Thyroid gland (tissue), 4 donors: ENCODE measurements around the gene DENND4C. TPM values are rescaled to one million over a fixed set of nuclear protein-coding genes. Genes with fewer than 3 reads are reported as not detected.
"Not testable (repeated sequence)": the region's sequence is repeated elsewhere in the genome, so short reads cannot be mapped to it uniquely, and the experiment has no call there.

ENCODE experiments used
- DNase-seq, 2 donors: peaks; one replicate each; pipeline ENCODE4 v3.0.0-alpha.2; 2019
- H3K27ac ChIP-seq, 3 donors: fragments of 200-600 bp; sonication (generic); 1 replicate in 2 of 3; 2 replicates in 1 of 3; pipeline ENCODE4 v1.5.1; 2016 to 2019; ENCODE audit warnings: mild to moderate bottlenecking in 1 of 3, moderate library complexity in 1 of 3
- H3K27me3 ChIP-seq: fragments of 200-600 bp; sonication (generic); one replicate; pipeline ENCODE4 v1.5.1; 2019
- H3K36me3 ChIP-seq, 2 donors: fragments of 200-600 bp; sonication (generic); one replicate each; pipeline ENCODE4 v1.5.1; 2016 to 2019
- H3K4me1 ChIP-seq, 2 donors: fragments of 200-600 bp; sonication (generic); one replicate each; pipeline ENCODE4 v1.5.1; 2017 to 2019
- H3K4me3 ChIP-seq, 3 donors: fragments of 200-600 bp; sonication (generic); replicated peaks in 1 of 3; 1 replicate in 2 of 3; 2 replicates in 1 of 3; pipeline ENCODE4 v1.5.1; 2016; ENCODE audit warnings: mild to moderate bottlenecking in 1 of 3
- H3K9me3 ChIP-seq: fragments of 200-600 bp; sonication (generic); one replicate; pipeline ENCODE4 v1.5.1; 2017
- CTCF ChIP-seq, 6 experiments: fragments of 200-600 bp in 3 of 6; fragments of 450-650 bp in 3 of 6; sonication (generic) in 3 of 6; IDR thresholded peaks; one replicate each; pipeline ENCODE4 v1.5.1; 2016 to 2019; ENCODE audit warnings: antibody characterized with exemption in 6 of 6, mild to moderate bottlenecking in 2 of 6, inconsistent platforms in 1 of 6, moderate library complexity in 1 of 6
- POLR2A ChIP-seq, 2 donors: fragments of 450-650 bp; IDR thresholded peaks; one replicate each; pipeline ENCODE4 v1.6.1; 2017; ENCODE audit warnings: antibody characterized with exemption in 2 of 2, mild to moderate bottlenecking in 2 of 2, moderate library complexity in 1 of 2
- WGBS, 2 donors: methylation state at CpG; one replicate each; pipeline ENCODE4 v1.1.5; 2017; 5-methylcytosine and 5-hydroxymethylcytosine counted together
- intact Hi-C: fragments of 100-400 bp; cut with DNase I; formaldehyde crosslinking; loops from one replicate; pipeline ENCODE4 v1.15.1; 2023
- total RNA-seq, 4 donors: library from RNA; depleted of rRNA; stranded (reverse); fragments of >200 nt; gene quantifications; one replicate each; pipeline ENCODE4 v1.2.3, GENCODE V29; 2016

DENND4C gene
- total RNA-seq, 4 donors from 2014 or later = 99.5 to 135 (median 111) TPM

- no peaks in the 10 kb centered on the region for H3K36me3 ChIP-seq
- WGBS, 2 donors = 84 to 91% methylated on average over 10 of the region's 10 CpGs
- H3K27me3 ChIP-seq = no peaks in the 10 kb centered on the region
- H3K27ac ChIP-seq = no peak overlapping the region
- TF ChIP-seq POLR2A (IDR thresholded peaks at IDR 0.05) (no peak), CTCF (IDR thresholded peaks at IDR 0.05) (no peak)
- peaks cover 0 to 4% of the 10 kb centered on the region in 2 donors for H3K4me1 ChIP-seq
- DNase-seq = no peak
- no peaks in the 10 kb centered on the region for H3K9me3 ChIP-seq
- H3K4me3 ChIP-seq = no peak overlapping the region
- intact Hi-C loops = no loop called here
These were observed 13.0 kb downstream of the DENND4C start for GRCh38 chr9:19243366-19244033.

GRCh38 chr9:19246891-19247290, 16.4 kb downstream of the DENND4C start:
- H3K27me3 ChIP-seq = no peaks in the 10 kb centered on the region
- DNase-seq = no peak
- no peaks in the 10 kb centered on the region for H3K36me3 ChIP-seq
- H3K27ac ChIP-seq = no peak overlapping the region
- intact Hi-C loops = no loop called here
- WGBS, 2 donors = 77 to 95% methylated on average over 3 of the region's 3 CpGs
- peaks cover 0 to 7% of the 10 kb centered on the region in 2 donors for H3K4me1 ChIP-seq
- TF ChIP-seq POLR2A (IDR thresholded peaks at IDR 0.05) (no peak), CTCF (IDR thresholded peaks at IDR 0.05) (no peak)
- no peaks in the 10 kb centered on the region for H3K9me3 ChIP-seq
- H3K4me3 ChIP-seq = no peak overlapping the region

GRCh38 chr9:19247420-19247819, 16.9 kb downstream of the DENND4C start:
- Histone ChIP-seq H3K27me3 (no peaks in the 10 kb centered on the region), H3K4me3 (no peak overlapping the region), H3K9me3 (no peaks in the 10 kb centered on the region), H3K27ac (no peak overlapping the region), H3K36me3 (no peaks in the 10 kb centered on the region), H3K4me1 (peaks cover 1 to 7% of the 10 kb centered on the region in 2 donors)
- intact Hi-C loops = no loop called here
- 96 to 99% methylated on average over 2 of the region's 2 CpGs for WGBS, 2 donors
- TF ChIP-seq POLR2A (IDR thresholded peaks at IDR 0.05) (no peak), CTCF (IDR thresholded peaks at IDR 0.05) (no peak)
- DNase-seq = no peak

- intact Hi-C loops, H3K36me3 ChIP-seq, H3K27me3 ChIP-seq, DNase-seq, H3K4me3 ChIP-seq, H3K27ac ChIP-seq, H3K9me3 ChIP-seq: not testable (repeated sequence)
- H3K4me1 ChIP-seq = peaks cover 11 to 13% of the 10 kb centered on the region in 2 donors
- 89 to 95% methylated on average over 8 of the region's 8 CpGs for WGBS, 2 donors
These were observed 19.9 kb downstream of the DENND4C start for GRCh38 chr9:19250346-19250745.

- 85 to 88% methylated on average over 1 of the region's 1 CpG for WGBS, 2 donors
- H3K4me3 ChIP-seq, H3K36me3 ChIP-seq, DNase-seq, H3K9me3 ChIP-seq, H3K27ac ChIP-seq, intact Hi-C loops, H3K27me3 ChIP-seq: not testable (repeated sequence)
- H3K4me1 ChIP-seq = peaks cover 11 to 13% of the 10 kb centered on the region in 2 donors
These were observed 20.7 kb downstream of the DENND4C start for GRCh38 chr9:19251203-19251602.

GRCh38 chr9:19251622-19252021, 21.1 kb downstream of the DENND4C start:
- 79 to 94% methylated on average over 5 of the region's 5 CpGs for WGBS, 2 donors
- H3K27me3 ChIP-seq, H3K4me3 ChIP-seq, DNase-seq, H3K27ac ChIP-seq, intact Hi-C loops, H3K36me3 ChIP-seq, H3K9me3 ChIP-seq: not testable (repeated sequence)
- peaks cover 11 to 13% of the 10 kb centered on the region in 2 donors for H3K4me1 ChIP-seq
